ENCODE measurements around the gene R3HDM2. TPM values are rescaled to one million over a fixed set of nuclear protein-coding genes. Genes with fewer than 3 reads are reported as not detected.
A peak's percentile ranks its signal among the peaks of the same experiment; 100 is the strongest.

R3HDM2 gene
- total and polyA plus RNA-seq, 4 donors = 18.1 to 60.7 (median 30.6) TPM

GRCh38 chr12:57272337-57273151, 158.3 kb downstream of the R3HDM2 start:
- no peak for ATAC-seq (ENCODE audit: insufficient read depth, low FRiP score)

GRCh38 chr12:57270966-57271470, 159.8 kb downstream of the R3HDM2 start:
- peaks cover 15 to 34% (median 29%) of the 10 kb centered on the region in 4 donors for H3K36me3 ChIP-seq (ENCODE audit: control insufficient read depth in 4 of 4, insufficient read depth in 4 of 4, low read length in 4 of 4)
- peaks cover 0 to 8% (median 0%) of the 10 kb centered on the region in 5 donors for H3K4me1 ChIP-seq (ENCODE audit: control insufficient read depth in 5 of 5, insufficient read depth in 5 of 5, low read length in 5 of 5)
- H3K27ac ChIP-seq (ENCODE audit: low read depth in 1 of 2, low read length in 1 of 2) = no peak overlapping the region
- no peak overlapping the region for H3K9ac ChIP-seq (ENCODE audit: insufficient read depth in 1 of 2, low read length in 2 of 2)
- H3K4me3 ChIP-seq = no peak overlapping the region
- no peaks in the 10 kb centered on the region for H3K27me3 ChIP-seq (ENCODE audit: control insufficient read depth in 3 of 3, insufficient read depth in 3 of 3, low read length in 2 of 3)
- TF ChIP-seq CTCF (IDR thresholded peaks at IDR 0.05; ENCODE audit: control extremely low read depth, extremely low read depth) = no peak
- 88 to 100% methylated on average over 1 of the region's 1 CpG for WGBS, 2 donors
- ATAC-seq (ENCODE audit: insufficient read depth, low FRiP score) (no peak), DNase-seq (no peak)
- H3K9me3 ChIP-seq (ENCODE audit: control insufficient read depth in 4 of 4, insufficient read depth in 3 of 4, low read length in 3 of 4) = peaks cover 0 to 3% (median 1%) of the 10 kb centered on the region in 4 donors

More at GRCh38 chr12:57272337-57273151, 158.3 kb downstream of the R3HDM2 start:
- no peak for TF ChIP-seq CTCF (IDR thresholded peaks at IDR 0.05; ENCODE audit: control extremely low read depth, extremely low read depth)
- 60 to 67% methylated on average over 7 of the region's 7 CpGs for WGBS, 2 donors
- Histone ChIP-seq H3K4me1 (ENCODE audit: control insufficient read depth in 5 of 5, insufficient read depth in 5 of 5, low read length in 5 of 5) (peaks cover 0 to 8% (median 0%) of the 10 kb centered on the region in 5 donors), H3K9ac (ENCODE audit: insufficient read depth in 1 of 2, low read length in 2 of 2) (no peak overlapping the region), H3K27ac (ENCODE audit: low read depth in 1 of 2, low read length in 1 of 2) (peak overlapping the region; percentile 6 to 11), H3K9me3 (ENCODE audit: control insufficient read depth in 4 of 4, insufficient read depth in 3 of 4, low read length in 3 of 4) (no peaks in the 10 kb centered on the region), H3K4me3 (no peak overlapping the region), H3K27me3 (ENCODE audit: control insufficient read depth in 3 of 3, insufficient read depth in 3 of 3, low read length in 2 of 3) (no peaks in the 10 kb centered on the region), H3K36me3 (ENCODE audit: control insufficient read depth in 4 of 4, insufficient read depth in 4 of 4, low read length in 4 of 4) (peaks cover 11 to 29% (median 24%) of the 10 kb centered on the region in 4 donors)
- no peak for DNase-seq

- Histone ChIP-seq H3K27ac (ENCODE audit: low read depth in 1 of 2, low read length in 1 of 2) (no peak overlapping the region), H3K9me3 (ENCODE audit: control insufficient read depth in 4 of 4, insufficient read depth in 3 of 4, low read length in 3 of 4) (peaks cover 0 to 3% (median 1%) of the 10 kb centered on the region in 4 donors), H3K4me3 (no peak overlapping the region), H3K4me1 (ENCODE audit: control insufficient read depth in 5 of 5, insufficient read depth in 5 of 5, low read length in 5 of 5) (peaks cover 0 to 8% (median 0%) of the 10 kb centered on the region in 5 donors), H3K36me3 (ENCODE audit: control insufficient read depth in 4 of 4, insufficient read depth in 4 of 4, low read length in 4 of 4) (peaks cover 15 to 35% (median 30%) of the 10 kb centered on the region in 4 donors), H3K9ac (ENCODE audit: insufficient read depth in 1 of 2, low read length in 2 of 2) (no peak overlapping the region), H3K27me3 (ENCODE audit: control insufficient read depth in 3 of 3, insufficient read depth in 3 of 3, low read length in 2 of 3) (no peaks in the 10 kb centered on the region)
- TF ChIP-seq CTCF (IDR thresholded peaks at IDR 0.05; ENCODE audit: control extremely low read depth, extremely low read depth) = no peak
- DNase-seq (no peak), ATAC-seq (ENCODE audit: insufficient read depth, low FRiP score) (no peak)
- 56 to 74% methylated on average over 7 of the region's 7 CpGs for WGBS, 2 donors
Measured at GRCh38 chr12:57268264-57268663, 162.6 kb downstream of the R3HDM2 start.

All from lung (tissue), 12 donors.